Measurements from ENCODE around the gene PRKAR2B.
"Not testable (repeated sequence)": the region's sequence is repeated elsewhere in the genome, so short reads cannot be mapped to it uniquely, and the experiment has no call there.

Gene PRKAR2B

GRCh38 chr7:107079212-107079940 is 34.9 kb downstream of the PRKAR2B start:
- DNase-seq, result no peak

- no peak for DNase-seq
Measured at GRCh38 chr7:107080099-107080505, 35.6 kb downstream of the PRKAR2B start.

- no peak for DNase-seq
Measured at GRCh38 chr7:107080533-107080932, 36.0 kb downstream of the PRKAR2B start.

- DNase-seq, result no peak
Measured at GRCh38 chr7:107085180-107085579, 40.7 kb downstream of the PRKAR2B start.

GRCh38 chr7:107089627-107090026 is 45.1 kb downstream of the PRKAR2B start:
- no peak for DNase-seq

GRCh38 chr7:107090457-107090856 is 46.0 kb downstream of the PRKAR2B start:
- DNase-seq, result no peak

- no peak for DNase-seq
Measured at GRCh38 chr7:107091306-107091705, 46.8 kb downstream of the PRKAR2B start.

GRCh38 chr7:107093671-107094070 is 49.2 kb downstream of the PRKAR2B start:
- DNase-seq, result not testable (repeated sequence)

GRCh38 chr7:107099154-107099553 is 54.6 kb downstream of the PRKAR2B start:
- not testable (repeated sequence) for DNase-seq

GRCh38 chr7:107100824-107101223 is 56.3 kb downstream of the PRKAR2B start:
- no peak for DNase-seq

- DNase-seq, result no peak
Measured at GRCh38 chr7:107103369-107103768, 58.9 kb downstream of the PRKAR2B start.

- DNase-seq, result no peak
Measured at GRCh38 chr7:107104801-107105200, 60.3 kb downstream of the PRKAR2B start.

GRCh38 chr7:107105591-107106245 is 61.2 kb downstream of the PRKAR2B start:
- DNase-seq, result no peak

- DNase-seq, result no peak
Measured at GRCh38 chr7:107108793-107109371, 64.4 kb downstream of the PRKAR2B start.

- no peak for DNase-seq
Measured at GRCh38 chr7:107109955-107110354, 65.5 kb downstream of the PRKAR2B start.

GRCh38 chr7:107111196-107111595 is 66.7 kb downstream of the PRKAR2B start:
- no peak for DNase-seq

GRCh38 chr7:107113866-107114265 is 69.4 kb downstream of the PRKAR2B start:
- DNase-seq, result no peak

- DNase-seq, result no peak
Measured at GRCh38 chr7:107115114-107115513, 70.6 kb downstream of the PRKAR2B start.

- no peak for DNase-seq
Measured at GRCh38 chr7:107115762-107116540, 71.4 kb downstream of the PRKAR2B start.

- no peak for DNase-seq
Measured at GRCh38 chr7:107118109-107118900, 73.8 kb downstream of the PRKAR2B start.

GRCh38 chr7:107119376-107120105 is 75.0 kb downstream of the PRKAR2B start:
- DNase-seq, result peak; percentile 71

- no peak for DNase-seq
Measured at GRCh38 chr7:107122486-107122911, 78.0 kb downstream of the PRKAR2B start.
